ENCODE results near the gene MAP3K14.

Gene MAP3K14

GRCh38 chr17:45277216-45277849 is 39.5 kb downstream of the MAP3K14 start:
- DNase-seq: peak; percentile 92

- no peak for DNase-seq
These were observed 40.8 kb downstream of the MAP3K14 start for GRCh38 chr17:45276031-45276430.

GRCh38 chr17:45274033-45274432 is 42.8 kb downstream of the MAP3K14 start:
- no peak for DNase-seq

- no peak for DNase-seq
These were observed 43.3 kb downstream of the MAP3K14 start for GRCh38 chr17:45273551-45273957.

GRCh38 chr17:45271603-45272002 is 45.2 kb downstream of the MAP3K14 start:
- no peak for DNase-seq

GRCh38 chr17:45270828-45271418 is 45.9 kb downstream of the MAP3K14 start:
- DNase-seq: peak; percentile 53

- DNase-seq: no peak
These were observed 46.9 kb downstream of the MAP3K14 start for GRCh38 chr17:45269912-45270311.

GRCh38 chr17:45267436-45268055 is 49.3 kb downstream of the MAP3K14 start:
- DNase-seq: no peak

- DNase-seq: no peak
These were observed 50.4 kb downstream of the MAP3K14 start for GRCh38 chr17:45266372-45266926.

GRCh38 chr17:45265821-45266220 is 51.0 kb downstream of the MAP3K14 start:
- no peak for DNase-seq

GRCh38 chr17:45264988-45265387 is 51.8 kb downstream of the MAP3K14 start:
- no peak for DNase-seq

GRCh38 chr17:45264430-45264829 is 52.4 kb downstream of the MAP3K14 start:
- no peak for DNase-seq

GRCh38 chr17:45263477-45263860 is 53.4 kb downstream of the MAP3K14 start:
- DNase-seq: no peak

GRCh38 chr17:45262516-45263476 is 54.0 kb downstream of the MAP3K14 start:
- no peak for DNase-seq

GRCh38 chr17:45261577-45262515 is 55.0 kb downstream of the MAP3K14 start, which contains the start of gene SPATA32:
SPATA32 (minus strand) TSS chr17:45262094; CDS start chr17:45262016, 78 bp downstream.
- DNase-seq: peak; percentile 66

- DNase-seq: no peak
These were observed 56.5 kb downstream of the MAP3K14 start for GRCh38 chr17:45260204-45260783.

GRCh38 chr17:45258981-45259380 is 57.8 kb downstream of the MAP3K14 start:
- DNase-seq: no peak

GRCh38 chr17:45257115-45257514 is 59.7 kb downstream of the MAP3K14 start:
- no peak for DNase-seq

- no peak for DNase-seq
These were observed 60.5 kb downstream of the MAP3K14 start for GRCh38 chr17:45256114-45256966.

- no peak for DNase-seq
These were observed 61.5 kb downstream of the MAP3K14 start for GRCh38 chr17:45255358-45255757.
